ENCODE measurements around the gene HTR3C.

The HTR3C gene

GRCh38 chr3:184077881-184078280 lies 25.0 kb downstream of the HTR3C start:
- no peaks in the 10 kb centered on the region for H3K36me3 ChIP-seq (replicated peaks in 1 of 2; ENCODE audit: control insufficient read depth in 2 of 2, insufficient read depth in 2 of 2, low read length in 2 of 2)
- H2BK15ac ChIP-seq (ENCODE audit: low read length): no peak overlapping the region
- no CpG with 5 or more reads among the region's 5 CpGs for WGBS, 2 donors (ENCODE audit: extremely low coverage in 2 of 2, insufficient read length in 2 of 2, insufficient replicate concordance in 1 of 2)

GRCh38 chr3:184078851-184079250 lies 26.0 kb downstream of the HTR3C start:
- Histone ChIP-seq H3K4me3 (ENCODE audit: low read length in 2 of 2) (no peak overlapping the region), H3K36me3 (replicated peaks in 1 of 2; ENCODE audit: control insufficient read depth in 2 of 2, insufficient read depth in 2 of 2, low read length in 2 of 2) (no peaks in the 10 kb centered on the region), H4K91ac (ENCODE audit: low read depth, low read length, poor library complexity) (no peak overlapping the region), H3K23ac (ENCODE audit: low read depth, low read length, poor library complexity) (no peak overlapping the region), H2BK120ac (ENCODE audit: low read depth, low read length) (no peak overlapping the region), H2BK5ac (ENCODE audit: low read length) (no peak overlapping the region), H3K18ac (ENCODE audit: low read length) (no peak overlapping the region), H2BK12ac (ENCODE audit: low read length) (no peak overlapping the region), H3K4me1 (ENCODE audit: control insufficient read depth in 2 of 2, insufficient read depth in 1 of 2, low read depth in 1 of 2, low read length in 2 of 2) (peaks cover 0 to 2% of the 10 kb centered on the region in 2 donors), H3K14ac (ENCODE audit: low read length) (no peak overlapping the region), H3K79me1 (ENCODE audit: low read depth, low read length) (no peaks in the 10 kb centered on the region), H2AK5ac (ENCODE audit: low read depth, low read length) (no peak overlapping the region), H3K27me3 (ENCODE audit: control insufficient read depth in 3 of 3, insufficient read depth in 3 of 3, low read depth in 1 of 3, low read length in 3 of 3) (peaks cover 0 to 6% (median 0%) of the 10 kb centered on the region in 3 experiments), H3K4me2 (ENCODE audit: insufficient read depth, low read length, poor library complexity, severe bottlenecking) (no peak overlapping the region), H2AFZ (ENCODE audit: low read length) (no peak overlapping the region), H4K8ac (ENCODE audit: low read depth, low read length) (no peak overlapping the region), H3K9ac (ENCODE audit: low read depth, low read length, poor library complexity) (no peak overlapping the region), H2BK15ac (ENCODE audit: low read length) (no peak overlapping the region), H3K27ac (replicated peaks; ENCODE audit: low read length) (no peak overlapping the region), H3K9me3 (replicated peaks in 1 of 2; ENCODE audit: control insufficient read depth in 2 of 2, insufficient read depth in 1 of 2, low read depth in 1 of 2, low read length in 2 of 2) (no peaks in the 10 kb centered on the region), H3K4ac (ENCODE audit: low read length) (no peak overlapping the region)
- DNase-seq (ENCODE audit: low spot score): no peak
- WGBS, 2 donors (ENCODE audit: extremely low coverage in 2 of 2, insufficient read length in 2 of 2, insufficient replicate concordance in 1 of 2): no CpG with 5 or more reads among the region's 3 CpGs

More at GRCh38 chr3:184077881-184078280, 25.0 kb downstream of the HTR3C start:
- no peak overlapping the region for H2BK5ac ChIP-seq (ENCODE audit: low read length)
- H3K9ac ChIP-seq (ENCODE audit: low read depth, low read length, poor library complexity): no peak overlapping the region
- H3K27ac ChIP-seq (replicated peaks; ENCODE audit: low read length): no peak overlapping the region
- DNase-seq (ENCODE audit: low spot score): no peak
- H2AFZ ChIP-seq (ENCODE audit: low read length): peak overlapping the region; percentile 0
- no peak overlapping the region for H3K4ac ChIP-seq (ENCODE audit: low read length)
- H3K18ac ChIP-seq (ENCODE audit: low read length): no peak overlapping the region
- H3K9me3 ChIP-seq (replicated peaks in 1 of 2; ENCODE audit: control insufficient read depth in 2 of 2, insufficient read depth in 1 of 2, low read depth in 1 of 2, low read length in 2 of 2): no peaks in the 10 kb centered on the region
- H3K4me3 ChIP-seq (ENCODE audit: low read length in 2 of 2): peak overlapping the region in 1 of 2 donors; percentile 65
- no peak overlapping the region for H3K4me2 ChIP-seq (ENCODE audit: insufficient read depth, low read length, poor library complexity, severe bottlenecking)
- H3K4me1 ChIP-seq (ENCODE audit: control insufficient read depth in 2 of 2, insufficient read depth in 1 of 2, low read depth in 1 of 2, low read length in 2 of 2): peaks cover 0 to 2% of the 10 kb centered on the region in 2 donors
- no peak overlapping the region for H3K14ac ChIP-seq (ENCODE audit: low read length)
- no peak overlapping the region for H4K8ac ChIP-seq (ENCODE audit: low read depth, low read length)
- H2BK120ac ChIP-seq (ENCODE audit: low read depth, low read length): no peak overlapping the region
- H3K79me1 ChIP-seq (ENCODE audit: low read depth, low read length): no peaks in the 10 kb centered on the region
- peaks cover 0 to 11% (median 0%) of the 10 kb centered on the region in 3 experiments for H3K27me3 ChIP-seq (ENCODE audit: control insufficient read depth in 3 of 3, insufficient read depth in 3 of 3, low read depth in 1 of 3, low read length in 3 of 3)
- no peak overlapping the region for H2BK12ac ChIP-seq (ENCODE audit: low read length)
- no peak overlapping the region for H2AK5ac ChIP-seq (ENCODE audit: low read depth, low read length)
- H3K23ac ChIP-seq (ENCODE audit: low read depth, low read length, poor library complexity): no peak overlapping the region
- no peak overlapping the region for H4K91ac ChIP-seq (ENCODE audit: low read depth, low read length, poor library complexity)

- Histone ChIP-seq H3K79me1 (ENCODE audit: low read depth, low read length) (no peaks in the 10 kb centered on the region), H3K27ac (replicated peaks; ENCODE audit: low read length) (no peak overlapping the region), H3K36me3 (replicated peaks in 1 of 2; ENCODE audit: control insufficient read depth in 2 of 2, insufficient read depth in 2 of 2, low read length in 2 of 2) (no peaks in the 10 kb centered on the region), H3K4ac (ENCODE audit: low read length) (peak overlapping the region; percentile 94), H3K4me3 (ENCODE audit: low read length in 2 of 2) (no peak overlapping the region), H3K9me3 (replicated peaks in 1 of 2; ENCODE audit: control insufficient read depth in 2 of 2, insufficient read depth in 1 of 2, low read depth in 1 of 2, low read length in 2 of 2) (no peaks in the 10 kb centered on the region), H3K14ac (ENCODE audit: low read length) (no peak overlapping the region), H3K18ac (ENCODE audit: low read length) (no peak overlapping the region), H2AFZ (ENCODE audit: low read length) (peak overlapping the region; percentile 12), H3K9ac (ENCODE audit: low read depth, low read length, poor library complexity) (peak overlapping the region; percentile 74), H2BK15ac (ENCODE audit: low read length) (no peak overlapping the region), H4K91ac (ENCODE audit: low read depth, low read length, poor library complexity) (no peak overlapping the region), H3K27me3 (ENCODE audit: control insufficient read depth in 3 of 3, insufficient read depth in 3 of 3, low read depth in 1 of 3, low read length in 3 of 3) (peaks cover 0 to 4% (median 0%) of the 10 kb centered on the region in 3 experiments), H3K4me1 (ENCODE audit: control insufficient read depth in 2 of 2, insufficient read depth in 1 of 2, low read depth in 1 of 2, low read length in 2 of 2) (peaks cover 0 to 2% of the 10 kb centered on the region in 2 donors), H2BK5ac (ENCODE audit: low read length) (no peak overlapping the region), H4K8ac (ENCODE audit: low read depth, low read length) (no peak overlapping the region), H2BK12ac (ENCODE audit: low read length) (no peak overlapping the region), H3K23ac (ENCODE audit: low read depth, low read length, poor library complexity) (peak overlapping the region; percentile 70), H2BK120ac (ENCODE audit: low read depth, low read length) (no peak overlapping the region), H3K4me2 (ENCODE audit: insufficient read depth, low read length, poor library complexity, severe bottlenecking) (no peak overlapping the region), H2AK5ac (ENCODE audit: low read depth, low read length) (peak overlapping the region; percentile 70)
- no CpG with 5 or more reads among the region's 16 CpGs for WGBS, 2 donors (ENCODE audit: extremely low coverage in 2 of 2, insufficient read length in 2 of 2, insufficient replicate concordance in 1 of 2)
- no peak for DNase-seq (ENCODE audit: low spot score)
Measured at GRCh38 chr3:184081116-184081830, 28.4 kb downstream of the HTR3C start.

GRCh38 chr3:184082034-184082433 lies 29.2 kb downstream of the HTR3C start:
- no peak overlapping the region for H2BK15ac ChIP-seq (ENCODE audit: low read length)
- WGBS, 2 donors (ENCODE audit: extremely low coverage in 2 of 2, insufficient read length in 2 of 2, insufficient replicate concordance in 1 of 2): no CpG with 5 or more reads among the region's 10 CpGs
- H3K9me3 ChIP-seq (replicated peaks in 1 of 2; ENCODE audit: control insufficient read depth in 2 of 2, insufficient read depth in 1 of 2, low read depth in 1 of 2, low read length in 2 of 2): no peaks in the 10 kb centered on the region
- no peak overlapping the region for H3K4me3 ChIP-seq (ENCODE audit: low read length in 2 of 2)
- H3K9ac ChIP-seq (ENCODE audit: low read depth, low read length, poor library complexity): peak overlapping the region; percentile 55
- H3K27me3 ChIP-seq (ENCODE audit: control insufficient read depth in 3 of 3, insufficient read depth in 3 of 3, low read depth in 1 of 3, low read length in 3 of 3): peaks cover 0 to 4% (median 0%) of the 10 kb centered on the region in 3 experiments
- no peak overlapping the region for H2BK120ac ChIP-seq (ENCODE audit: low read depth, low read length)
- H3K14ac ChIP-seq (ENCODE audit: low read length): no peak overlapping the region
- H3K4me1 ChIP-seq (ENCODE audit: control insufficient read depth in 2 of 2, insufficient read depth in 1 of 2, low read depth in 1 of 2, low read length in 2 of 2): peaks cover 0 to 2% of the 10 kb centered on the region in 2 donors
- peak overlapping the region; percentile 12 for H2AFZ ChIP-seq (ENCODE audit: low read length)
- H4K8ac ChIP-seq (ENCODE audit: low read depth, low read length): peak overlapping the region; percentile 94
- no peaks in the 10 kb centered on the region for H3K79me1 ChIP-seq (ENCODE audit: low read depth, low read length)
- H2BK5ac ChIP-seq (ENCODE audit: low read length): no peak overlapping the region
- H4K91ac ChIP-seq (ENCODE audit: low read depth, low read length, poor library complexity): no peak overlapping the region
- no peak overlapping the region for H3K27ac ChIP-seq (replicated peaks; ENCODE audit: low read length)
- DNase-seq (ENCODE audit: low spot score): no peak
- no peak overlapping the region for H3K4me2 ChIP-seq (ENCODE audit: insufficient read depth, low read length, poor library complexity, severe bottlenecking)
- no peak overlapping the region for H2BK12ac ChIP-seq (ENCODE audit: low read length)
- peak overlapping the region; percentile 92 for H3K23ac ChIP-seq (ENCODE audit: low read depth, low read length, poor library complexity)
- H3K36me3 ChIP-seq (replicated peaks in 1 of 2; ENCODE audit: control insufficient read depth in 2 of 2, insufficient read depth in 2 of 2, low read length in 2 of 2): no peaks in the 10 kb centered on the region
- no peak overlapping the region for H2AK5ac ChIP-seq (ENCODE audit: low read depth, low read length)
- peak overlapping the region; percentile 82 for H3K18ac ChIP-seq (ENCODE audit: low read length)
- H3K4ac ChIP-seq (ENCODE audit: low read length): no peak overlapping the region
